GM12865 (cell line): ENCODE data around the gene HOXC10.

Source experiments
- DNase-seq: peaks from one replicate; pipeline ENCODE4 v3.0.0; 2010; ENCODE audit warnings: low read depth
- H3K4me3 ChIP-seq: 2 replicates; pipeline ENCODE4 v1.5.1; 2011; ENCODE audit warnings: mild to moderate bottlenecking, low read depth, low read length, control low read depth
- TF ChIP-seq, protein P1 (sequence below): IDR thresholded peaks from 2 replicates; pipeline ENCODE4 v1.5.1; 2011; ENCODE audit warnings: low read length, control low read depth, low read depth, inconsistent platforms; ENCODE audit not compliant: insufficient read depth; ENCODE audit errors: missing control alignments

HOXC10 gene

DNA sequence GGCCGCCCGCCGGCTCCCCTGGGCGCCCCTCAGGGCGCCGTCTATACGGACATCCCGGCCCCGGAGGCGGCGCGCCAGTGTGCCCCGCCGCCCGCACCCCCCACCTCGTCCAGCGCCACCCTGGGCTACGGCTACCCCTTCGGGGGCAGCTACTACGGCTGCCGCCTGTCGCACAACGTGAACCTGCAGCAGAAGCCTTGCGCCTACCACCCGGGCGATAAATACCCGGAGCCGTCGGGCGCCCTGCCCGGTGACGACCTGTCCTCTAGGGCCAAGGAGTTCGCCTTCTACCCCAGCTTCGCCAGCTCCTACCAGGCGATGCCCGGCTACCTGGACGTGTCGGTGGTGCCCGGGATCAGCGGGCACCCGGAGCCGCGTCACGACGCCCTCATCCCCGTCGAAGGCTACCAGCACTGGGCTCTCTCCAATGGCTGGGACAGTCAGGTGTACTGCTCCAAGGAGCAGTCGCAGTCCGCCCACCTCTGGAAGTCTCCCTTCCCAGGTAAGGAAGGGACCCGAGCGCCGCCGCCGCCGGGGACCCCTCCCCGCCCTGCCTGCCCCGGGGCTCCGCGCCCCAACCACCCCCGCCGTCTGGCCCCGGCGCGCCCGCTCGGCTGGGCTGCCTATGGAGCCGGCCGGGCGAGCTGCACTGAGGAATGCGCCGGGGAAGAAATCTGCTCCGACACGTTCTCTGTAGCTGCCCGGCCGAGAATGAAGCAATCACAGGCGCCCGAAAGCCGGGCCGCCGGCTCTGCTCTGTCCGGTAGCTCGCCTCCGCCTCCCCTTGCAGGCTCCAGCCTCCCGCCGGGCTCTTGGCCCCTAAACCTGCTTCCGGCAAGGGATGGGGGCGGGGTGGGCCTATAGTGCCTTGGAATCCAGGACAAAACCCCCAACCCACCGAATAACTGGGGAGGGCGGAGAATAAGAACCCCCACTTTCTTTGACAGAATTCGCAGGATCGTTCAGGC, 45.5 kb upstream of the HOXC10 start:
- TF ChIP-seq, protein P1, sequence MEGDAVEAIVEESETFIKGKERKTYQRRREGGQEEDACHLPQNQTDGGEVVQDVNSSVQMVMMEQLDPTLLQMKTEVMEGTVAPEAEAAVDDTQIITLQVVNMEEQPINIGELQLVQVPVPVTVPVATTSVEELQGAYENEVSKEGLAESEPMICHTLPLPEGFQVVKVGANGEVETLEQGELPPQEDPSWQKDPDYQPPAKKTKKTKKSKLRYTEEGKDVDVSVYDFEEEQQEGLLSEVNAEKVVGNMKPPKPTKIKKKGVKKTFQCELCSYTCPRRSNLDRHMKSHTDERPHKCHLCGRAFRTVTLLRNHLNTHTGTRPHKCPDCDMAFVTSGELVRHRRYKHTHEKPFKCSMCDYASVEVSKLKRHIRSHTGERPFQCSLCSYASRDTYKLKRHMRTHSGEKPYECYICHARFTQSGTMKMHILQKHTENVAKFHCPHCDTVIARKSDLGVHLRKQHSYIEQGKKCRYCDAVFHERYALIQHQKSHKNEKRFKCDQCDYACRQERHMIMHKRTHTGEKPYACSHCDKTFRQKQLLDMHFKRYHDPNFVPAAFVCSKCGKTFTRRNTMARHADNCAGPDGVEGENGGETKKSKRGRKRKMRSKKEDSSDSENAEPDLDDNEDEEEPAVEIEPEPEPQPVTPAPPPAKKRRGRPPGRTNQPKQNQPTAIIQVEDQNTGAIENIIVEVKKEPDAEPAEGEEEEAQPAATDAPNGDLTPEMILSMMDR = no peak
- no peak for DNase-seq
- H3K4me3 ChIP-seq = no peak overlapping the region

- TF ChIP-seq, protein P1 = no peak
- H3K4me3 ChIP-seq = no peak overlapping the region
- no peak for DNase-seq
Observed at GRCh38 chr12:53940443-53941014, 44.4 kb upstream of the HOXC10 start.

- TF ChIP-seq, protein P1 = no peak
- H3K4me3 ChIP-seq = no peak overlapping the region
- DNase-seq = no peak
Observed at GRCh38 chr12:53941187-53941586, 43.8 kb upstream of the HOXC10 start.

DNA sequence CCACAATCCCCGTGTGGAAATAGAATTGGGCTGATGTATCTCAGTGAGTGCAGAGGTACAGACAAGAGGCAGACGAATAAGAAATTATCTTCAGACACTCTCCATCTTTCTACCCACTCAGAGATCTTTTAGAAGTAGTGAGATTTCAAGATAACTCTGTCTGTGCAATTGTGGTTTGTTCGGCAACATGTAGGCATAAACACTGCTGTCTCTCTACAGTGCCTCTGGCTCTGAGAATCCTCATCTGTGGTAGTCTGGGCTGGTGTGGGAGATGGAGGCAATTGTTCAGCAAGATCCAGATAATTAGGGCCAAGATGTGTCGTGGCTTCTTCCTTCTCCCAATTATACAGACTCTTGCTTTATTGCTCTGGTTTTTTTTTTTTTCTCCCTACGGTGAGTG, 43.2 kb upstream of the HOXC10 start:
- no peak for DNase-seq
- TF ChIP-seq, protein P1 = no peak
- H3K4me3 ChIP-seq = no peak overlapping the region

- H3K4me3 ChIP-seq = no peak overlapping the region
- TF ChIP-seq, protein P1 = no peak
- no peak for DNase-seq
Observed at GRCh38 chr12:53942467-53942997, 42.4 kb upstream of the HOXC10 start.

DNA sequence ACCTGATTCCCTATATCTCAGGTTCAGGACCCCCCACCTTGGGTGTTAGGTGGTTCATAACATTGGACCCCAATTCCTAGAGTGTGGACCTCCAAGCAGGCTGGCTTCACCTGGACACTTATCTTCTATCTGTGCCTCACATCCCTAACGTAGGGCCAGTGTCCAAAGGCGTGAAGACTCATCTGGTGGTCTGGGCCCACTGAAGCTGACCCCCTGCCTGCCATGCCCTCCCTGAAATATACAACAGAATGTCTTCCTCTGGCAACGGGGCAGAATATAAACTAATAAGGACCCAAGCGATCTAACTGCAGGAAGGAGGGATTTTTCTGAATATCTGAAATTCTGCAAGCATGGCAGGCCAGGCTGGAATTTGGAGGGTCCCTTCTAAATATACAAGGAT, 40.7 kb upstream of the HOXC10 start:
- no peak overlapping the region for H3K4me3 ChIP-seq
- DNase-seq = no peak
- TF ChIP-seq, protein P1 = no peak
